PC-3 (cell line): ENCODE data around the gene ARHGAP8.

ENCODE experiments used
- CTCF ChIP-seq: fragments of 300-600 bp; sonication (generic); conservative IDR thresholded peaks from 2 replicates; pipeline ENCODE4 v1.5.1; 2017; ENCODE audit warnings: antibody characterized with exemption, low read depth, mild to moderate bottlenecking, low read length
- EZH2 ChIP-seq: fragments of 300-600 bp; sonication (generic); IDR thresholded peaks from one replicate; pipeline ENCODE4 v1.6.1; 2017; ENCODE audit warnings: antibody characterized with exemption, mild to moderate bottlenecking, low read length; ENCODE audit not compliant: unreplicated experiment
- EZH2phosphoT487 ChIP-seq: fragments of 300-600 bp; sonication (generic); IDR thresholded peaks from 2 replicates; pipeline ENCODE4 v1.6.1; 2018; ENCODE audit warnings: mild to moderate bottlenecking, antibody characterized with exemption, low read length, borderline replicate concordance

- no peak for TF ChIP-seq CTCF
- no peak for TF ChIP-seq EZH2phosphoT487
- no peak for TF ChIP-seq EZH2
These were observed 73.2 kb downstream of the ARHGAP8 start for GRCh38 chr22:44825310-44826150.
